Aorta (tissue), 5 donors: ENCODE results near the gene GATA3. TPM values are rescaled to one million over a fixed set of nuclear protein-coding genes. Genes with fewer than 3 reads are reported as not detected.

ENCODE experiments used
- ATAC-seq: fragments of 200-7000 bp; cut with Tn5 transposase; one replicate; pipeline ENCODE4 v1.9.1; 2022; ENCODE audit warnings: moderate library complexity; ENCODE audit not compliant: low FRiP score
- DNase-seq, 2 donors: peaks; one replicate each; pipeline ENCODE4 v3.0.0-alpha.2; 2020
- H3K27ac ChIP-seq, 2 donors: one replicate each; pipeline ENCODE4 v1.5.1; 2013; ENCODE audit warnings: low read length in 2 of 2, mild to moderate bottlenecking in 2 of 2, moderate library complexity in 2 of 2, control low read depth in 1 of 2, inconsistent platforms in 1 of 2, low read depth in 1 of 2
- H3K27me3 ChIP-seq, 2 donors: one replicate each; pipeline ENCODE4 v1.6.1; 2013; ENCODE audit warnings: control low read depth in 1 of 2, low read length in 1 of 2, mild to moderate bottlenecking in 1 of 2, moderate library complexity in 1 of 2; ENCODE audit not compliant: insufficient read depth in 2 of 2, control insufficient read depth in 1 of 2
- H3K36me3 ChIP-seq, 2 donors: one replicate each; pipeline ENCODE4 v1.6.1; 2013; ENCODE audit warnings: control low read depth in 1 of 2, low read length in 1 of 2, mild to moderate bottlenecking in 1 of 2; ENCODE audit not compliant: insufficient read depth in 2 of 2, control insufficient read depth in 1 of 2
- H3K4me1 ChIP-seq, 2 donors: one replicate each; pipeline ENCODE4 v1.6.1; 2013; ENCODE audit warnings: low read length in 2 of 2, control low read depth in 1 of 2, mild to moderate bottlenecking in 1 of 2, moderate library complexity in 1 of 2; ENCODE audit not compliant: insufficient read depth in 2 of 2, control insufficient read depth in 1 of 2
- H3K4me3 ChIP-seq, 2 donors: one replicate each; pipeline ENCODE4 v1.5.1; 2013; ENCODE audit warnings: low read length in 2 of 2, control low read depth in 1 of 2, mild to moderate bottlenecking in 1 of 2
- H3K9me3 ChIP-seq: one replicate; pipeline ENCODE4 v1.6.1; 2013; ENCODE audit warnings: mild to moderate bottlenecking, low read length; ENCODE audit not compliant: control insufficient read depth
- WGBS, 2 donors: extraction: QIAGEN DNeasy Blood & Tissue Kit; methylation state at CpG; one replicate each; pipeline ENCODE4 v1.1.7; 2013; 5-methylcytosine and 5-hydroxymethylcytosine counted together
- intact Hi-C, 2 donors: fragments of 100-400 bp; cut with DNase I; formaldehyde crosslinking; loops; one replicate each; pipeline versions ENCODE4 v1.14.2 to v1.15.0; 2022
- polyA plus RNA-seq, 2 donors: library from polyadenylated mRNA; stranded (reverse); fragments of 200-250 nt; gene quantifications; one replicate each; pipeline ENCODE4 v1.2.3, GENCODE V29; 2013
- total RNA-seq, 2 donors: library from RNA; stranded (reverse); fragmentation: NEBNext Ultra II Directional; extraction: Animal tissue kit (Norgen Biotek cat#: 25700); gene quantifications; one replicate each; pipeline ENCODE4 v1.2.1, GENCODE V29; 2021
- donor health status: healthy with polysubstance abuse.
- donor health status: Bipolar disorder and iron deficiency.
- donor health status: DM: no; HTN: no; CAD: no.
- donor health status: DM: no; HTN: no; CAD: no.
- donor health status: DM: yes; HTN: yes; CAD: no.

Gene GATA3
- total and polyA plus RNA-seq, 4 donors, result 0.78 to 2.0 (median 1.4) TPM; not detected in 1

DNA sequence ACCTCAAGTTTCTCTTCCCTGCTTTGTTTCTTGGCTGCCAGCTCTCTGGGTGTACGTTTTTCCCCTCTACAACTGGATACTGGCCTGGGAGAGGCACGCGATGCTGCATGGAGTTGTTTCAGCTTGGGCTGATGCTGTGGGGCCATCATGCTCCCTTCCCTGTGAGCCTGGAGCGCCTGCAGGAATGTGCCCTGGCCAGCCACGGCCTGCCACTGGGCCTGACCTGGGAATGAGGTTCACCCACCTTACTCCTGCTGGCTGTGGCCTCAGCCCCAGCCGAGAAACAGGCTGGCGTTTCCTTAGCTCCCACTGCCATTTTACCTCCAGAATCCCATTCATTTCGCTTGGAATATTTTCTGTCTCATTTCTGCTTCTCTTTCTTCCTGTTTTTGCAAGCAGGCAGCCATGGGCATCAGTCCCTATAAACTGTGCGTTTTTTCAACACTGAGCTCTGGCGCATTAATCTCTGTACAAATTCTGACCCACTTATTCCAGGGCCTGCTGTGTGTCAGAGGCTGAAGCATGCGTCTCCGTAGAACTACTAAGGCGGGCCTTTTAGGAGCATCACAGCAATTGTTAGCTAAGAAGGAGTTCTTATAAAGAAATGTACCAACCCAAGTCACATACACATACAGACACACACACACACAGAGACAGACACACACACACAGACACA, 57.9 kb downstream of the GATA3 start:
- WGBS, 2 donors, result 46 to 51% methylated on average over 13 of the region's 13 CpGs
- intact Hi-C loops, result no loop called here

GRCh38 chr10:8112942-8113442, 58.5 kb downstream of the GATA3 start:
- no peak for DNase-seq
- no peaks in the 10 kb centered on the region for H3K9me3 ChIP-seq
- no peaks in the 10 kb centered on the region for H3K4me1 ChIP-seq
- H3K27me3 ChIP-seq, result no peaks in the 10 kb centered on the region
- 71 to 81% methylated on average over 4 of the region's 4 CpGs for WGBS, 2 donors
- H3K27ac ChIP-seq, result no peak overlapping the region
- no peak for ATAC-seq
- no peak overlapping the region for H3K4me3 ChIP-seq
- intact Hi-C loops, result no loop called here
- H3K36me3 ChIP-seq, result no peaks in the 10 kb centered on the region

More for the DNA sequence above, 57.9 kb downstream of the GATA3 start:
- Histone ChIP-seq H3K4me1 (no peaks in the 10 kb centered on the region), H3K9me3 (no peaks in the 10 kb centered on the region), H3K4me3 (no peak overlapping the region), H3K27me3 (no peaks in the 10 kb centered on the region), H3K27ac (no peak overlapping the region), H3K36me3 (no peaks in the 10 kb centered on the region)
- DNase-seq (no peak), ATAC-seq (no peak)

DNA sequence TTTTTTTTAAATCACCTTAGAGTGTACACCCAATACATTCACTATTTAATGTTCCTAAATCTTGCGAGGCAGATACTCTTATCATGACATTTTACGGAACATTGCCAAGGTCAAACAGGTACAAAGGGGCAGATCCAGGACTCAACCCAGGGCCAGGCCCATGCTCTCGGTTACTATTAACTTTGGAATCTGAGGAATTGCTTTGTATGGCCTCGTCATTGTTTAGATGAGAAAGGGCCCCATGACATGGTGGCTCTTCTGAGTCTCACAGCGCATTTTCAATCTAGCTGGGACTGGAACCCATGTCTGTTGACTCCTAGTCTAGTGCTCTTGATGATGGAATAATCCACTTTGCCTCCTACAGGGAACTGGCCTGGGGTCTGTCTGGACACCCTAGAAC, 59.1 kb downstream of the GATA3 start:
- H3K36me3 ChIP-seq, result no peaks in the 10 kb centered on the region
- H3K9me3 ChIP-seq, result no peaks in the 10 kb centered on the region
- no peak overlapping the region for H3K27ac ChIP-seq
- WGBS, 2 donors, result 83 to 96% methylated on average over 5 of the region's 5 CpGs
- DNase-seq, result no peak
- intact Hi-C loops, result no loop called here
- no peaks in the 10 kb centered on the region for H3K27me3 ChIP-seq
- H3K4me3 ChIP-seq, result no peak overlapping the region
- no peak for ATAC-seq
- no peaks in the 10 kb centered on the region for H3K4me1 ChIP-seq

GRCh38 chr10:8114741-8115617, 60.5 kb downstream of the GATA3 start:
- no peak for ATAC-seq
- H3K4me3 ChIP-seq, result no peak overlapping the region
- H3K36me3 ChIP-seq, result no peaks in the 10 kb centered on the region
- H3K4me1 ChIP-seq, result no peaks in the 10 kb centered on the region
- no peak for DNase-seq
- WGBS, 2 donors, result 84 to 87% methylated on average over 13 of the region's 13 CpGs
- intact Hi-C loops, result no loop called here
- H3K9me3 ChIP-seq, result no peaks in the 10 kb centered on the region
- H3K27me3 ChIP-seq, result peaks cover 0 to 1% of the 10 kb centered on the region in 2 donors
- no peak overlapping the region for H3K27ac ChIP-seq

DNA sequence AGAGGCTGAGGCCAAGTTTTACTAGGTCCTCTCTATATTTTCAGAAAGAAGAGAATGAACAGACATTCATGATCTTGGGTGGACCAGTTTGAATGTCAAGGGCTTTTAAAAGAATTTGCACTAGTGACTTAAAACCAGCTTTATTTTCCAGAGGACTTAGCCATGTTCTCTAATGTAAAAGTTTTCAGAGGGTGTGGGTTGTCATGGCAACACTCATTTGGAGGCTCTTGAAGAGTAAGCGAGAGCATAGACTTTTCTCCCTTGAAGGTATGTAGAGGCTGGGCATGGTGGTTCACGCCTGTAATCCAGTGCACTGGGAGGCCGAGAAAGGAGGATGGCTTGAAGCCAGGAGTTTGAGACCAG, 61.1 kb downstream of the GATA3 start:
- no peaks in the 10 kb centered on the region for H3K36me3 ChIP-seq
- intact Hi-C loops, result no loop called here
- no peaks in the 10 kb centered on the region for H3K4me1 ChIP-seq
- 84 to 90% methylated on average over 3 of the region's 3 CpGs for WGBS, 2 donors
- DNase-seq, result no peak
- no peak overlapping the region for H3K4me3 ChIP-seq
- no peaks in the 10 kb centered on the region for H3K9me3 ChIP-seq
- peaks cover 0 to 2% of the 10 kb centered on the region in 2 donors for H3K27me3 ChIP-seq
- ATAC-seq, result no peak
- no peak overlapping the region for H3K27ac ChIP-seq

DNA sequence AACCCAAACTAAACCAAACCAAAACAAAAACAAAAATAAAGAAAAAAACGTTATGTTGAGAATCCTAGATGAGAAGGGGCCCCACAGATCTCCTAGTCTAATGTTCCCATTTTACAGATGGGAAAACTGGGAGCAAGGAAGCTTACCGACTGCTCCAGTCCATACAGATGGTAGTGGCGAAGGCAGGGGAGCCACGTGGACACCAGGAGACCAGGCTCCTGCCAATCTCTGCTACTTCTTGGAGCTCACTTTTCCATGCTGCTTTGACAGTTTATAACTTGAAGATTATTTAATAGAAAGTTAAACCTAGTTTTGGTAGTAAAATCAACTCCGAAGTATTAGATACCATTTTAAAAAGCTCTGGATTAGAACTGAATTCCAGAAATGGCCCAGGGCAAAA, 62.0 kb downstream of the GATA3 start:
- 61 to 66% methylated on average over 5 of the region's 5 CpGs for WGBS, 2 donors
- H3K4me3 ChIP-seq, result no peak overlapping the region
- H3K27me3 ChIP-seq, result peaks cover 0 to 2% of the 10 kb centered on the region in 2 donors
- H3K4me1 ChIP-seq, result no peaks in the 10 kb centered on the region
- ATAC-seq (no peak), DNase-seq (no peak)
- H3K9me3 ChIP-seq, result no peaks in the 10 kb centered on the region
- H3K27ac ChIP-seq, result no peak overlapping the region
- intact Hi-C loops, result no loop called here
- no peaks in the 10 kb centered on the region for H3K36me3 ChIP-seq

DNA sequence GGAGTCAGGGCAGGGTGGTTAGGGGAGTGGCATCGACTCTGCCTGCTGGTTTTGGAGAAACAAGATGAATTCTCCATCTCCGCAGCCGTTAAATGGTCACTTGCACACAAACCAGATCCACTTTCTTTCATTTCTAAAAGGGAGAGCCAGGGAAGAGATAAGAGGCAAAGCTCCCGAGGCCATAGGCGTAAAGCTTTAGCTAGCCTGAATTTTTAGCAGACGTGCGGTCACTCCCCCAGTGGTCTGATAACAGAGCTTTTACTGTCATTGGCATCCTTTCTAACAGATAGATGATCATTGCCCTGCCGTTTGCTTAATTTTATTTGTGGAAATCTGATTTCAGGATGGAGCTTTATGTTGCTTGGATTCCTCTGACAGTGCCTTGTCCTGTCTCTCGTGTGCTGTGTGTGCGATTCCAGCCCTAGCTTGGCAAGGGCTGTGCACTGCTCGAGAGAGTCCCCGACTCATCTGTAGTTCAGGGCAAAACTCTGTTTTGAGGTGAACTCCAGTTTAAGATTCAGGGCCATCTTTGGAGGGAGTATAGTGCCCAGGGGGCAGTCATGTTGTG, 62.5 kb downstream of the GATA3 start:
- no peak for DNase-seq
- Histone ChIP-seq H3K27ac (no peak overlapping the region), H3K9me3 (no peaks in the 10 kb centered on the region), H3K36me3 (no peaks in the 10 kb centered on the region), H3K4me3 (no peak overlapping the region), H3K4me1 (no peaks in the 10 kb centered on the region), H3K27me3 (peaks cover 0 to 2% of the 10 kb centered on the region in 2 donors)
- intact Hi-C loops, result no loop called here
- 66 to 75% methylated on average over 12 of the region's 12 CpGs for WGBS, 2 donors
- ATAC-seq, result no peak

DNA sequence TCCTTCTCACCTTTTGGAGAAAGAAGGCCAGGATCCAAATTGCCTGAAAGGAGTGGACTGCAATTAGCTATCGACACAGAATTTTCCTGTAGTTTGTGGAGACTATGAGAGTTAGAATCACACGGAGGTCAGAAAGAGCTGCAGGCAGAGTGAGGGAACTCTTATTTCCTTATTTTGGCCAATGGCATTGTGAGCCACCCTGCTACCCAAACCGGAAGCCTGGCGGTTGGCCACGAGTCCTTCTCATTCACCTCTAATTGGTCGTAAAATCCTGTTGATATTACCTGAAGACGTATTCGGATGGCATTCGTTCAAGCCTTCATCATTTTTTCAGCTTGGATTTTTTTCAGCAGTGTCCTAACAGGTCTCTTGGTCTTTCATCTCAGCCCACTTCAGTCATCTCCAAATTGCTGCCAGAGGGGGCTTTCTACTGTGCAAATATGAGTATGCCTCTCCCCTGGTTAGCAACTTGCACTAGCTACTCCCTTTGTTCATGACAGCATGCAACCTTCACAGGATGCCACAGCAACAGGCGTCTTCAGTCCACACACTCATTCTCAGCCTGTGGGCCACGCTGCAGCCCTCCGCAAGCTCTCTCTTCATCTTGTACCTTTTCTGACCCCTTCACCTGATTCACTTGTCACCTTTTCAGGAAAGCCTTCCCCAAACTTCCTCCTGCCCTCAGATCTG, 66.9 kb downstream of the GATA3 start:
- H3K36me3 ChIP-seq, result no peaks in the 10 kb centered on the region
- 76 to 80% methylated on average over 12 of the region's 12 CpGs for WGBS, 2 donors
- no peak for ATAC-seq
- H3K27me3 ChIP-seq, result peaks cover 0 to 2% of the 10 kb centered on the region in 2 donors
- DNase-seq, result no peak
- H3K9me3 ChIP-seq, result peaks cover 1% of the 10 kb centered on the region
- no peaks in the 10 kb centered on the region for H3K4me1 ChIP-seq
- H3K27ac ChIP-seq, result no peak overlapping the region
- H3K4me3 ChIP-seq, result no peak overlapping the region
- intact Hi-C loops, result no loop called here
